Glomerular visceral epithelial cell (primary cell): Measurements from ENCODE around the gene ALAD.
"Not testable (repeated sequence)": the region's sequence is repeated elsewhere in the genome, so short reads cannot be mapped to it uniquely, and the experiment has no call there.

ENCODE experiments used
- DNase-seq: peaks from one replicate; pipeline ENCODE4 v3.0.0-alpha.2; 2016; ENCODE audit errors: extremely low spot score

Gene ALAD

DNA sequence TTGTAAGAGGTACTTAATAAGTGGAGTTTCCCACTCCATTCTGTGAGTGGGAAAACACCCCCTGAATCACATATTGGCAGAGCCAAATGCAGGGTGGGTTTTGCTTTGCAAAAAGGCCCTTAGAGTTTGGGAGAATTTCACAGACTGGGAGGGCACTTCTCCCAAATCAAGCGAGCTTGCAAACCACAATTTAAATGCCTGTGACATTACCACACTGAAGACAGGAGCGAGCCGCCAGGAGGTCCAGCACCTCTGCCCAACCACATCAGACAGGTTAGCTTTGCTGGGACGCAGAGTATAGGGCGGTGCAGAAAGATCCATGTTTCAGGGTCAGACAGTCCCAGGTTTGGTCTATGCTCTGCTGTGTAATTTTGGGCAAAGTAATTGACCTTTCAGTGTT, 2.3 kb downstream of the ALAD start:
- peak; percentile 50 for DNase-seq

- no peak for DNase-seq
Observed at GRCh38 chr9:113397203-113397631, 3.9 kb downstream of the ALAD start.

- no peak for DNase-seq
Observed at GRCh38 chr9:113395000-113395861, 5.9 kb downstream of the ALAD start.

DNA sequence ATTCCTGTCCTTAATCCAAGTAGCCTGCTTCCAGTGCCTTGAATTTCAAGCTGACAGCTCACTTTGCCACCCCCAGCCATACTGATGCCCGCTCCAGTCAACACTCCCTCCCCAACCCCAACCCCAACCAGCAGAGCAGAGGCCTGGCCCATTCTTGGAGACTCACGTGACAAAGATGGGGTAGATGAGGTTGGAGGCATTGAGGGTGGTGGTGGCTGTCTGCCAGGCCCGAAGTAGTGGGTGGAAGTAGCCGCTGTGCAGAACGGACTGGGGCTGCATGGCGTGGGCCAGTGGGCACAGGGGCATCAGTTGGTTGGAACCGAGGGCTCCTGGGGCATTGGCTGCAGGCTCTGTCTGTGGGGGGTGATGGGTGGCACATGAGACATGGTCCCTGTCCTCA, 7.8 kb downstream of the ALAD start:
- no peak for DNase-seq

DNA sequence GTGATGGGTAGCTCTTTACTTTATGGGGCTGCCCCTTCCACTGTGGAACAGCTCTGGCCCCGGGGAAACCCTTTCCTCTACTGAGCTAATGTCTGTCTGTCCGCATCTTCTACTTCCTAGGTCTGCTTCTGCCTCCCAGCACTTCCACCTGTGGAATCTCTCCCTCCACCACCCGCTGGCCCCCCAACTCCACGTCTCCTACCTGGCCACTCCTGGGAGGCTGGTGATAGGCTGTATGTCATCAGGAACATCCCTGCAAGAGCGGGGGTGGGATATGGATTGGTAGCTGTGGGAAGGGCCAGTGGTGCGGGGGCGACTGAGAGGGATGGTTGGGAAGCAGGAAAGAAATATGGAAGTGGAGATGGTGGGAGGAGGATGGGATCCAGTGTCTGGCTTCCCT, 9.2 kb downstream of the ALAD start:
- DNase-seq, result no peak

DNA sequence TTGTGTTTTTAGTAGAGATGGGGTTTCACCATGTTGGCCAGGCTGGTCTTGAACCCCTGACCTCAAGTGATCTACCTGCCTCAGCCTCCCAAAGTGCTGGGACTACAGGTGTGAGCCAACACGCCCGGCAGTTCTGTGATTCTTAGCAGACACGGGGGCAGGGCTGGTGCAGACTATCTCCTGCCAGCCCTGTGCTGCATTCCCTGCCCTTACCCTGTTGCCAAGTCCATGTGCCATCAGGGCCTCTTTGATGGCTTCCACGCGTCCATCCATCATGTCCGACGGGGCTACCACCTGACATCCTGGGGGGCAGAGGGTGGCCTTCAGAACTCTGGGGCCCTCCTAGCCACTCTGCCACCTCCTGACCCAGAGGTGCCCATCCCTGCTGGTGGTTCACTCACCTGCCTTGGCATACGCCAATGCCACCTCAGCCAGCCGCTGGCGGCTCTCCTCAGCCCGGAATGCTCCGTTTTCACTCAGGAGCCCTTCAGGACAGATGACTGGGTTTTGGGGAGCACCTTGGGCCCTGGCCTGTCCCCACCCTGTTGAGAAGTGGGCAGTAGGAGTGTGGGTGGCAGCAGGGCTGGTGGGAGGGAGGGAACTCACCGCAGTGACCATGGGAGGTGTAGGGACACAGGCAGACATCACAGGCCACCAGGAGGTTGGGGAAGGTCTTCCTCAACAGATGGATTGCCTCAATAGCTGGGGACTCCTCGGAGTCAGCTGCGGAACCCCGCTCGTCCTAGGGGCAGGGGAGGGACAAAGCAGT, 10.7 kb downstream of the ALAD start:
- no peak for DNase-seq

GRCh38 chr9:113389451-113389850, 11.6 kb downstream of the ALAD start:
- DNase-seq, result no peak

- no peak for DNase-seq
Observed at GRCh38 chr9:113388833-113389232, 12.3 kb downstream of the ALAD start.

GRCh38 chr9:113387560-113388230, 13.4 kb downstream of the ALAD start:
- no peak for DNase-seq

GRCh38 chr9:113386571-113387393, 14.3 kb downstream of the ALAD start:
- DNase-seq, result no peak

DNA sequence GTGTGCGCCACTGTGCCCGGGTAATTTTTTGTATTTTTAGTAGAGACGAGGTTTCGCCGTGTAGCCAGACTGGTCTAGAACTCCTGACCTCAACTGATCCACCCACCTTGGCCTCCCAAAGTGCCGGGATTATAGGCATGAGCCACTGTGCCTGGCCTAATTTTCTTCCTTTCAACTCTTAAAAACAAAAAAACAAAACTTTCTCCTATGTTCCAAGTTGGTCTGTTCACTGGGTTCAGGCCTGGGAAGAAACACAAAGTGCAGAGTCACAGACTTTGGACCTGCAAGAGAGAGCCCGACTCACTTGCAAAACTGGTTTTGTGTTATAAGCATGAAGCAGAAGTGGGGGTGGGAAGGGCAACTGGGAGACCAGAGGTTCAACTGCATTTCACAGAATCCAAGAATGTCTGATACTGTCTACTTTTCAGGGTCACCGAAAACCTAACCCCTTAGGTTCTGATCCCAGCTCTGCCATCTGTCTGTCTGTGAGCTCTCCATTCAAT, 19.1 kb downstream of the ALAD start:
- no peak for DNase-seq

- not testable (repeated sequence) for DNase-seq
Observed at GRCh38 chr9:113381441-113381840, 19.6 kb downstream of the ALAD start.

GRCh38 chr9:113380869-113381378, 20.2 kb downstream of the ALAD start:
- DNase-seq, result no peak

DNA sequence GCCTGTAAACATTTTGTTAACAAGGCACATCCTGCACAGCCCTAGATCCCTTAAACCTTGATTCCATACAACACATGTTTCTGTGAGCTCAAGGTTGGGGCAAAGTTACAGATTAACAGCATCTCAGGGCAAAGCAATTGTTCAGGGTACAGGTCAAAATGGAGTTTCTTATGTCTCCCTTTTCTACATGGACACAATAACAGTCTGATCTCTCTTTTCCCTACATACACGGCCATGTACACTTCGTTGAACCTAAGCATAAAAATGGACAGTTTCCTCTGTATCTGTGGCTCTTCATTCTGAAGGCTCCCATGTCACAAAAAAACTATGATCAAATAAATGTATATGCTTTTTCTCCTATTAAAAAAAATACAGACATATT, 21.3 kb downstream of the ALAD start:
- DNase-seq, result not testable (repeated sequence)

DNA sequence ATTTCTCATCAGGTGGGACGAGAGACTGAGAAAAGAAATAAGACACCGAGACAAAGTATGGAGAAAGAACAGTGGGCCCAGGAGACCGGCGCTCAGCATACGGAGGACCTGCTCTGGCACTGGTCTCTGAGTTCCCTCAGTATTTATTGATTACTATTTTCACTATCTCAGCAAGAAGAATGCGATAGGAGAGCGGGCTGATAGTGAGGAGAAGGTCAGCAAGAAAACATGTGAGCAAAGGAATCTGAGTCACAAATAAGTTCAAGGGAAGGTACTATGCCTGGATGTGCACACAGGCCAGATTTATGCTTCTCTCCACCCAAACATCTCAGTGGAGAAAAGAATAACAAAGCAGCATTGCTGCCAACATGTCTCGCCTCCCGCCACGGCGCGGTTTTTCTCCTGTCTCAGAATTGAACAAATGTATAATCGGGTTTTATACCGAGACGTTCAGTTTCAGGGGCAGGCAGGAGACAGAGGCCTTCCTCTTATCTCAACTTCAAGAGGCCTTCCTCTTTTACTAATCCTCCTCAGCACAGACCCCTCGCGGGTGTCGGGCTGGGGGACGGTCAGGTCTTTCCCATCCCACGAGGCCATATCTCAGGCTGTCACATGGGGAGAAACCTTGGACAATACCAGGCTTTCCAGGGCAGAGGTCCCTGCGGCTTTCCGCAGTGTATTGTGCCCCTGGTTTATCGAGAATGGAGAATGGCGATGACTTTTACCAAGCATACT, 21.8 kb downstream of the ALAD start:
- DNase-seq, result not testable (repeated sequence)

- DNase-seq, result peak; percentile 89
Observed at GRCh38 chr9:113376634-113377567, 24.2 kb downstream of the ALAD start, which contains the start of gene HDHD3. HDHD3 (minus strand) TSS chr9:113376986; CDS start chr9:113374354, 2,632 bp downstream.

GRCh38 chr9:113375057-113376023, 25.7 kb downstream of the ALAD start:
- no peak for DNase-seq
